Panc1 (cell line): ENCODE data around the gene METTL1.

ENCODE experiments used
- POLR2AphosphoS5 ChIP-seq: IDR thresholded peaks from 2 replicates; pipeline ENCODE4 v1.6.1; 2012; ENCODE audit warnings: mild to moderate bottlenecking, low read depth, low read length, moderate library complexity
- SIN3A ChIP-seq: IDR thresholded peaks from 2 replicates; pipeline ENCODE4 v1.6.1; 2012; ENCODE audit warnings: low read depth, mild to moderate bottlenecking, low read length, moderate library complexity, borderline replicate concordance; ENCODE audit not compliant: insufficient read depth
- TCF7L2 ChIP-seq: IDR thresholded peaks from 2 replicates; pipeline ENCODE4 v1.6.1; 2011; ENCODE audit warnings: mild to moderate bottlenecking, low read depth, low read length, inconsistent platforms
- TF ChIP-seq, protein P1 (sequence below): fragments of 450-650 bp; IDR thresholded peaks from 2 replicates; pipeline ENCODE4 v1.5.1; 2017; ENCODE audit warnings: mild to moderate bottlenecking
- TF ChIP-seq, protein P2 (sequence below), 2 experiments: IDR thresholded peaks; 2 replicates each; pipeline ENCODE4 v1.6.1; 2011 to 2012; ENCODE audit warnings: low read depth in 2 of 2, control low read depth in 1 of 2, low read length in 1 of 2, mild to moderate bottlenecking in 1 of 2, moderate library complexity in 1 of 2; ENCODE audit not compliant: insufficient read depth in 1 of 2

GRCh38 chr12:57796996-57797395, 25.1 kb upstream of the METTL1 start:
- TF ChIP-seq, protein P1, sequence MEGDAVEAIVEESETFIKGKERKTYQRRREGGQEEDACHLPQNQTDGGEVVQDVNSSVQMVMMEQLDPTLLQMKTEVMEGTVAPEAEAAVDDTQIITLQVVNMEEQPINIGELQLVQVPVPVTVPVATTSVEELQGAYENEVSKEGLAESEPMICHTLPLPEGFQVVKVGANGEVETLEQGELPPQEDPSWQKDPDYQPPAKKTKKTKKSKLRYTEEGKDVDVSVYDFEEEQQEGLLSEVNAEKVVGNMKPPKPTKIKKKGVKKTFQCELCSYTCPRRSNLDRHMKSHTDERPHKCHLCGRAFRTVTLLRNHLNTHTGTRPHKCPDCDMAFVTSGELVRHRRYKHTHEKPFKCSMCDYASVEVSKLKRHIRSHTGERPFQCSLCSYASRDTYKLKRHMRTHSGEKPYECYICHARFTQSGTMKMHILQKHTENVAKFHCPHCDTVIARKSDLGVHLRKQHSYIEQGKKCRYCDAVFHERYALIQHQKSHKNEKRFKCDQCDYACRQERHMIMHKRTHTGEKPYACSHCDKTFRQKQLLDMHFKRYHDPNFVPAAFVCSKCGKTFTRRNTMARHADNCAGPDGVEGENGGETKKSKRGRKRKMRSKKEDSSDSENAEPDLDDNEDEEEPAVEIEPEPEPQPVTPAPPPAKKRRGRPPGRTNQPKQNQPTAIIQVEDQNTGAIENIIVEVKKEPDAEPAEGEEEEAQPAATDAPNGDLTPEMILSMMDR = no peak
- TF ChIP-seq, protein P2, sequence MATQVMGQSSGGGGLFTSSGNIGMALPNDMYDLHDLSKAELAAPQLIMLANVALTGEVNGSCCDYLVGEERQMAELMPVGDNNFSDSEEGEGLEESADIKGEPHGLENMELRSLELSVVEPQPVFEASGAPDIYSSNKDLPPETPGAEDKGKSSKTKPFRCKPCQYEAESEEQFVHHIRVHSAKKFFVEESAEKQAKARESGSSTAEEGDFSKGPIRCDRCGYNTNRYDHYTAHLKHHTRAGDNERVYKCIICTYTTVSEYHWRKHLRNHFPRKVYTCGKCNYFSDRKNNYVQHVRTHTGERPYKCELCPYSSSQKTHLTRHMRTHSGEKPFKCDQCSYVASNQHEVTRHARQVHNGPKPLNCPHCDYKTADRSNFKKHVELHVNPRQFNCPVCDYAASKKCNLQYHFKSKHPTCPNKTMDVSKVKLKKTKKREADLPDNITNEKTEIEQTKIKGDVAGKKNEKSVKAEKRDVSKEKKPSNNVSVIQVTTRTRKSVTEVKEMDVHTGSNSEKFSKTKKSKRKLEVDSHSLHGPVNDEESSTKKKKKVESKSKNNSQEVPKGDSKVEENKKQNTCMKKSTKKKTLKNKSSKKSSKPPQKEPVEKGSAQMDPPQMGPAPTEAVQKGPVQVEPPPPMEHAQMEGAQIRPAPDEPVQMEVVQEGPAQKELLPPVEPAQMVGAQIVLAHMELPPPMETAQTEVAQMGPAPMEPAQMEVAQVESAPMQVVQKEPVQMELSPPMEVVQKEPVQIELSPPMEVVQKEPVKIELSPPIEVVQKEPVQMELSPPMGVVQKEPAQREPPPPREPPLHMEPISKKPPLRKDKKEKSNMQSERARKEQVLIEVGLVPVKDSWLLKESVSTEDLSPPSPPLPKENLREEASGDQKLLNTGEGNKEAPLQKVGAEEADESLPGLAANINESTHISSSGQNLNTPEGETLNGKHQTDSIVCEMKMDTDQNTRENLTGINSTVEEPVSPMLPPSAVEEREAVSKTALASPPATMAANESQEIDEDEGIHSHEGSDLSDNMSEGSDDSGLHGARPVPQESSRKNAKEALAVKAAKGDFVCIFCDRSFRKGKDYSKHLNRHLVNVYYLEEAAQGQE (IDR thresholded peaks at IDR 0.05; ENCODE audit: insufficient read depth in 1 of 2, low read depth in 2 of 2, low read length in 1 of 2) = no peak
- TF ChIP-seq POLR2AphosphoS5 (no peak), SIN3A (no peak), TCF7L2 (no peak)
